GM12872 (cell line): ENCODE measurements around the gene SYNDIG1.

Source experiments
- TF ChIP-seq, protein P1 (sequence below): IDR thresholded peaks from 3 replicates; pipeline ENCODE4 v1.5.1; 2011; ENCODE audit warnings: low read depth, mild to moderate bottlenecking, low read length, moderate library complexity; ENCODE audit not compliant: insufficient read depth

The SYNDIG1 gene

DNA sequence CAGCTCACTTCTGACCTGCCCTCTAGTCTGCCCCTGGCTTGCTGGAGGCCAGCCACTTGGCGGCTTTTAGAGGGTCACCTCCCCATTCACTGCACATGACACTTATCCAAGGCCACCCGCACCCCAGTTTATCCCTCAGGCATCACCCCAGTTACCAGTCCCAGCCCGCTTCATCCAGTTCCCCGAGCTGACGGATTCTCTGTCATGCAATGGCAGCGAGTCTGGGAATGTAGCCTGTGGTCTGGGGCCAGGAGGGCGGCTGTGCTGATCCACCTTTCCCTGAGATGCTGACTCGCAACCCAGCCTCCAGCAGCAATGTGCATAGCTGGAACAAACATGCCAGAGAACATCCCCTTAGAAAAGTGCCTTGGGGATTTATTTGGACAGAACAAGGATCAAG, 25.8 kb downstream of the SYNDIG1 start:
- TF ChIP-seq, protein P1, sequence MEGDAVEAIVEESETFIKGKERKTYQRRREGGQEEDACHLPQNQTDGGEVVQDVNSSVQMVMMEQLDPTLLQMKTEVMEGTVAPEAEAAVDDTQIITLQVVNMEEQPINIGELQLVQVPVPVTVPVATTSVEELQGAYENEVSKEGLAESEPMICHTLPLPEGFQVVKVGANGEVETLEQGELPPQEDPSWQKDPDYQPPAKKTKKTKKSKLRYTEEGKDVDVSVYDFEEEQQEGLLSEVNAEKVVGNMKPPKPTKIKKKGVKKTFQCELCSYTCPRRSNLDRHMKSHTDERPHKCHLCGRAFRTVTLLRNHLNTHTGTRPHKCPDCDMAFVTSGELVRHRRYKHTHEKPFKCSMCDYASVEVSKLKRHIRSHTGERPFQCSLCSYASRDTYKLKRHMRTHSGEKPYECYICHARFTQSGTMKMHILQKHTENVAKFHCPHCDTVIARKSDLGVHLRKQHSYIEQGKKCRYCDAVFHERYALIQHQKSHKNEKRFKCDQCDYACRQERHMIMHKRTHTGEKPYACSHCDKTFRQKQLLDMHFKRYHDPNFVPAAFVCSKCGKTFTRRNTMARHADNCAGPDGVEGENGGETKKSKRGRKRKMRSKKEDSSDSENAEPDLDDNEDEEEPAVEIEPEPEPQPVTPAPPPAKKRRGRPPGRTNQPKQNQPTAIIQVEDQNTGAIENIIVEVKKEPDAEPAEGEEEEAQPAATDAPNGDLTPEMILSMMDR, result no peak

DNA sequence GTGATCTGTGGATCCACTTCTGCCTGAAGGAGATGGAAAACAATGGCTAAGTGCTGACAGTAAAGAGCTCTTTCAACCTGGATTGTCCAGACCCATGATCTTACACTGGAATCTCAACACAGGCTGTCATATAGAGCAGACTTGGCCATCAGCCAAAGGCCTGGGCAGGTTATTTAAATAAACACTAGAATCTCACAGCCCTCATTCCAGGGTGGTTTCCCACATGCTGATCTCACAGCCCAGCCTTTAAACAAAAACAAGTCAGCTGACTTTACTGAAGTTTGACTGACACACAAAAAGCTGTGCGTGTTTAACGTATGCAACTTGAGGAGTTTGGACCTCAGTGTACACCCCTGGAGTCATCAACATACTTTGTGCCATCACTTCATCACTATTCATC, 28.4 kb downstream of the SYNDIG1 start:
- TF ChIP-seq, protein P1, result no peak

GRCh38 chr20:24498641-24499040, 29.2 kb downstream of the SYNDIG1 start:
- TF ChIP-seq, protein P1, result no peak

GRCh38 chr20:24499472-24499871, 30.0 kb downstream of the SYNDIG1 start:
- TF ChIP-seq, protein P1, result no peak

DNA sequence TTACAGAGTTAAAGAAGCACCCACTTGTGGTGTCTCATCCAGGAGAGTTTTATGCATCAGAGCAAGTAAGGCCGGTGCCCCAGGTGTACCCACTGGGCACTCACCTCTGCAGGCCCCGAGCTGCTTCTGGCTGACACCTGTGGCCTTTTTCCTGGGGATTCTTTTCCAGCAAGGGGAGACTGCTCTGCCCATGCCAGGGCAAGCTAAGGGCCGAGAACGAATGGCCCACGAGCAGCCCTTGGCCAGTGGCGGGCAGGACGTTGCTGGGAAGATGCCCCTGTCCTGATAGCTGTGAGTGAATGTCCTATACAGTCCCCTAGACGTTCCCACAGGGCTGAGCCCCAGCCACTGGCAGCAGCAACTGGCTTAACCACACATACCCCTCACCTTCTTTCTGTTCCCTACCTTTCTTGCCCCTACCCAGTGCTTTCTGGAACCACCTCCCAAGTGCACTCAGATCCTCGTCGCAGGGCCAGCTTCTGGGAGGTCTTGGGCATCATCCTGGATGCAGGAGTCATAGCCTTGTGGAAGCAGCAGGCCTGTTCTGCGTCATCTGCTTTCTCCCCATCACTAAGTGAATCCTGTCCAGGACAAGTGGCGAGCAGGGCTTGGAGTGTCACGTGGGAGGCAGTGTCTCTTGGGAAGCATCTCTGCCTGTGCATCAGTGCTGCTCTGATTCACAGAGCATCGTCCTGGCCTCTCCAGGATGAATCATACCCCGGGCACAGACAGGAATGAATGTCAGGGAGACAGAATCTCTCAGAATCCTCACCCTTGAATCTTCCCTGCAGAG, 32.5 kb downstream of the SYNDIG1 start:
- TF ChIP-seq, protein P1, result no peak

- TF ChIP-seq, protein P1, result no peak
These were observed 33.2 kb downstream of the SYNDIG1 start for GRCh38 chr20:24502661-24503060.

- TF ChIP-seq, protein P1, result no peak
These were observed 34.0 kb downstream of the SYNDIG1 start for GRCh38 chr20:24503352-24503931.
